Naive thymus-derived CD4-positive, alpha-beta T cell (primary cell): Measurements from ENCODE around the gene CCDC102A. TPM values are rescaled to one million over a fixed set of nuclear protein-coding genes. Genes with fewer than 3 reads are reported as not detected.

ENCODE experiments used
- ATAC-seq: fragments of 150-1000 bp; cut with Tn5 transposase; 2 replicates; pipeline ENCODE4 v1.10.0; 2021; ENCODE audit warnings: mild to moderate bottlenecking, moderate library complexity
- CTCF ChIA-PET: fragments of 350-600 bp; sonication (Branson Sonifier 250); formaldehyde crosslinking; loops from one replicate; lab custom pipeline; 2021; ENCODE audit warnings: antibody characterized with exemption; lab: Charles Lee
- POLR2A ChIA-PET: fragments of 350-600 bp; sonication (Branson Sonifier 250); formaldehyde crosslinking; loops from one replicate; lab custom pipeline; 2021; ENCODE audit warnings: antibody characterized with exemption, inconsistent platforms; lab: Charles Lee
- DNase-seq, 9 donors: peaks; one replicate each; pipeline versions ENCODE4 v3.0.0 to v3.0.0-alpha.2; 2020 to 2022; ENCODE audit warnings: mixed read lengths in 1 of 9
- H3K27ac ChIP-seq: one replicate; pipeline ENCODE4 v1.7.0; 2013; ENCODE audit warnings: mild to moderate bottlenecking, low read depth, low read length, moderate library complexity
- H3K27me3 ChIP-seq, 2 donors: one replicate each; pipeline ENCODE4 v1.7.0; 2013; ENCODE audit warnings: low read length in 2 of 2, mild to moderate bottlenecking in 2 of 2, moderate library complexity in 2 of 2; ENCODE audit not compliant: control insufficient read depth in 2 of 2, insufficient read depth in 2 of 2
- H3K36me3 ChIP-seq, 3 experiments: 1 replicate in 2 of 3; 2 replicates in 1 of 3; pipeline ENCODE4 v1.7.0; 2013; ENCODE audit warnings: low read length in 3 of 3, mild to moderate bottlenecking in 3 of 3, moderate library complexity in 1 of 3; ENCODE audit not compliant: insufficient read depth in 3 of 3, control insufficient read depth in 2 of 3
- H3K4me1 ChIP-seq, 2 donors: one replicate each; pipeline ENCODE4 v1.7.0; 2013; ENCODE audit warnings: low read length in 2 of 2, mild to moderate bottlenecking in 2 of 2, moderate library complexity in 1 of 2; ENCODE audit not compliant: control insufficient read depth in 2 of 2, insufficient read depth in 2 of 2
- H3K4me3 ChIP-seq: 2 replicates; pipeline ENCODE4 v1.7.0; 2013; ENCODE audit warnings: mild to moderate bottlenecking, low read length
- H3K9me3 ChIP-seq, 3 experiments: 1 replicate in 2 of 3; 2 replicates in 1 of 3; pipeline ENCODE4 v1.7.0; 2013; ENCODE audit warnings: low read length in 3 of 3; ENCODE audit not compliant: control insufficient read depth in 2 of 3
- H3K27ac Mint-ChIP-seq, 9 donors: one replicate each; pipeline ENCODE4 v1.8.0; 2020 to 2022; ENCODE audit warnings: mixed read lengths in 9 of 9, mild to moderate bottlenecking in 8 of 9, moderate library complexity in 5 of 9, inconsistent platforms in 2 of 9
- H3K27me3 Mint-ChIP-seq, 5 donors: one replicate each; pipeline ENCODE4 v1.8.0; 2021 to 2022; ENCODE audit warnings: mixed read lengths in 5 of 5, mild to moderate bottlenecking in 1 of 5
- H3K36me3 Mint-ChIP-seq, 5 donors: one replicate each; pipeline ENCODE4 v1.8.0; 2020 to 2022; ENCODE audit warnings: mixed read lengths in 5 of 5, mild to moderate bottlenecking in 3 of 5, inconsistent platforms in 1 of 5
- H3K4me1 Mint-ChIP-seq, 7 donors: one replicate each; pipeline ENCODE4 v1.8.0; 2020 to 2022; ENCODE audit warnings: mixed read lengths in 7 of 7, mild to moderate bottlenecking in 3 of 7, inconsistent platforms in 1 of 7
- H3K4me3 Mint-ChIP-seq, 10 donors: one replicate each; pipeline ENCODE4 v1.8.0; 2020 to 2022; ENCODE audit warnings: mild to moderate bottlenecking in 10 of 10, mixed read lengths in 10 of 10, moderate library complexity in 6 of 10, inconsistent platforms in 2 of 10
- H3K9me3 Mint-ChIP-seq, 11 donors: one replicate each; pipeline ENCODE4 v1.8.0; 2020 to 2022; ENCODE audit warnings: mixed read lengths in 11 of 11, mild to moderate bottlenecking in 4 of 11, inconsistent platforms in 1 of 11, moderate library complexity in 1 of 11
- intact Hi-C, 2 donors: fragments of 100-400 bp; cut with micrococcal nuclease; formaldehyde crosslinking; loops; one replicate each; pipeline ENCODE4 v1.15.1; 2023
- polyA plus RNA-seq, 2 donors: library from polyadenylated mRNA; unstranded; fragments of 300-500 nt; fragmentation: Illumina TruSeq; gene quantifications; one replicate each; pipeline ENCODE4 v1.2.3, GENCODE V29; 2021
- total RNA-seq, 6 experiments: library from RNA in 5 of 6; stranded (reverse) in 5 of 6; gene quantifications; 1 replicate in 5 of 6; 2 replicates in 1 of 6; pipeline ENCODE4 v1.2.3 and lab custom pipeline; 2021 to 2026

Gene CCDC102A
- total and polyA plus RNA-seq, 7 experiments from 2014 or later = 3.0 to 12.7 (median 7.1) TPM

- peaks cover 0 to 44% of the 10 kb centered on the region in 2 donors for H3K4me1 ChIP-seq
- CTCF ChIA-PET = interaction anchor here (0.6 to 3.4 kb wide), 10 partner anchors 9 to 159 kb away, joined by 3 to 47 read pairs (median 6); no protein-coding TSS in a partner anchor
Measured at GRCh38 chr16:57577214-57577613, 40.8 kb upstream of the CCDC102A start.

DNA sequence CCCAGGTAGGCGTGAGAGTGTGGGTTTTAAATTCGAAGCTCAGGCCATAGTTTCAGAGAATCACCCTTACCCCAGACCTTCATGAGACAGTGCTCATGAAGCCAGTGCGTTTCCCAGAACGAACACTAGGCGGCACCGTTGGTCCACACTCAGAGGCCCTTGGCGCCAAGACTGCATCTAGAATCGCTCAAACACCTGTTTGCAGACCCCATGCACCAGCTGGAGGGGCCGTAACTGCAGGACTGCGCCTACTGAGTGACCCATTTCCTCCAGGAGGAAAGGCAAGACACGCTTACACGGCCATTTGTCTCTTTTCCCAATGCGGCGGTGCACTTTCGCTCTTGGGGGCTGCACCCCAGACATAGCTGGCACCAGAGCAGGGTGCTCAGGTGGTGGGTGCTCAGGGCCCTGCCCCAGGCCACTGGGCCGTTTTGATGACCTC lies 40.1 kb upstream of the CCDC102A start:
- H3K4me1 Mint-ChIP-seq = peaks cover 0 to 45% (median 6%) of the 10 kb centered on the region in 7 donors
- H3K4me3 Mint-ChIP-seq = no peak overlapping the region
- no peaks in the 10 kb centered on the region for H3K9me3 Mint-ChIP-seq
- H3K9me3 ChIP-seq = no peaks in the 10 kb centered on the region
- H3K27me3 Mint-ChIP-seq = peaks cover 0 to 6% (median 4%) of the 10 kb centered on the region in 5 donors
- H3K4me3 ChIP-seq = no peak overlapping the region
- ChIA-PET CTCF (interaction anchor here (0.6 to 3.4 kb wide), 17 partner anchors 11 to 442 kb away, joined by 3 to 47 read pairs (median 4); no protein-coding TSS in a partner anchor), POLR2A (interaction anchor here (0.9 to 1.1 kb wide), 2 partner anchors 22 to 425 kb away, joined by 3 read pairs; partner anchors contain the start of gene USB1)
- no peak overlapping the region for H3K27ac ChIP-seq
- H3K27ac Mint-ChIP-seq = peak overlapping the region in 1 of 9 donors; percentile 96
- no peaks in the 10 kb centered on the region for H3K36me3 ChIP-seq
- intact Hi-C loops = loop anchor here (1.0 to 10.0 kb wide), 13 partner anchors 15 to 1181 kb away; partner anchors contain the start of genes KATNB1 (in 2 of the 2), CCDC102A (in 1 of the 2) and ZNF319 (in 1 of the 2)
- peaks cover 0 to 4% (median 0%) of the 10 kb centered on the region in 5 donors for H3K36me3 Mint-ChIP-seq
- DNase-seq = peak; percentile 55 to 83 (median 72)
- peak; percentile 87 for ATAC-seq
- H3K27me3 ChIP-seq = no peaks in the 10 kb centered on the region
- peaks cover 0 to 44% of the 10 kb centered on the region in 2 donors for H3K4me1 ChIP-seq

More at GRCh38 chr16:57577214-57577613, 40.8 kb upstream of the CCDC102A start:
- Histone ChIP-seq H3K9me3 (no peaks in the 10 kb centered on the region), H3K27me3 (no peaks in the 10 kb centered on the region), H3K4me3 (no peak overlapping the region), H3K27ac (no peak overlapping the region), H3K36me3 (no peaks in the 10 kb centered on the region)
- POLR2A ChIA-PET = interaction anchor here (0.6 to 1.1 kb wide), 3 partner anchors 12 to 424 kb away, joined by 3 read pairs; partner anchors contain the start of gene USB1
- Mint-ChIP-seq H3K36me3 (peaks cover 0 to 7% (median 0%) of the 10 kb centered on the region in 5 donors), H3K4me3 (peak overlapping the region in 1 of 10 donors; percentile 33), H3K27ac (peak overlapping the region in 3 of 9 donors; percentile 25 to 96 (median 28)), H3K9me3 (no peaks in the 10 kb centered on the region), H3K4me1 (peaks cover 0 to 47% (median 6%) of the 10 kb centered on the region in 7 donors), H3K27me3 (peaks cover 0 to 6% (median 4%) of the 10 kb centered on the region in 5 donors)
- ATAC-seq (no peak), DNase-seq (no peak)
- intact Hi-C loops = loop anchor here (2.0 to 10.0 kb wide), 6 partner anchors 40 to 1180 kb away; partner anchors contain the start of genes CCDC102A (in 1 of the 2) and KATNB1 (in 1 of the 2)

- no peak overlapping the region for H3K4me3 Mint-ChIP-seq
- H3K27me3 ChIP-seq = no peaks in the 10 kb centered on the region
- ATAC-seq (no peak), DNase-seq (no peak)
- H3K4me1 ChIP-seq = peaks cover 0 to 44% of the 10 kb centered on the region in 2 donors
- no peaks in the 10 kb centered on the region for H3K9me3 ChIP-seq
- peaks cover 0 to 6% (median 4%) of the 10 kb centered on the region in 5 donors for H3K27me3 Mint-ChIP-seq
- no peaks in the 10 kb centered on the region for H3K36me3 ChIP-seq
- no peaks in the 10 kb centered on the region for H3K9me3 Mint-ChIP-seq
- ChIA-PET CTCF (interaction anchor here (0.6 to 3.4 kb wide), 15 partner anchors 10 to 443 kb away, joined by 3 to 47 read pairs (median 4); no protein-coding TSS in a partner anchor), POLR2A (interaction anchor here (1.1 kb wide), 1 partner anchor 425 kb away, joined by 3 read pairs; the partner anchor contains the start of gene USB1)
- peaks cover 0 to 4% (median 0%) of the 10 kb centered on the region in 5 donors for H3K36me3 Mint-ChIP-seq
- H3K4me3 ChIP-seq = no peak overlapping the region
- H3K4me1 Mint-ChIP-seq = peaks cover 0 to 45% (median 6%) of the 10 kb centered on the region in 7 donors
- H3K27ac ChIP-seq = no peak overlapping the region
- H3K27ac Mint-ChIP-seq = peak overlapping the region in 1 of 9 donors; percentile 96
- intact Hi-C loops = loop anchor here (1.0 to 10.0 kb wide), 13 partner anchors 16 to 1182 kb away; partner anchors contain the start of genes KATNB1 (in 2 of the 2), CCDC102A (in 1 of the 2) and ZNF319 (in 1 of the 2)
Measured at GRCh38 chr16:57575468-57576277, 39.3 kb upstream of the CCDC102A start.

DNA sequence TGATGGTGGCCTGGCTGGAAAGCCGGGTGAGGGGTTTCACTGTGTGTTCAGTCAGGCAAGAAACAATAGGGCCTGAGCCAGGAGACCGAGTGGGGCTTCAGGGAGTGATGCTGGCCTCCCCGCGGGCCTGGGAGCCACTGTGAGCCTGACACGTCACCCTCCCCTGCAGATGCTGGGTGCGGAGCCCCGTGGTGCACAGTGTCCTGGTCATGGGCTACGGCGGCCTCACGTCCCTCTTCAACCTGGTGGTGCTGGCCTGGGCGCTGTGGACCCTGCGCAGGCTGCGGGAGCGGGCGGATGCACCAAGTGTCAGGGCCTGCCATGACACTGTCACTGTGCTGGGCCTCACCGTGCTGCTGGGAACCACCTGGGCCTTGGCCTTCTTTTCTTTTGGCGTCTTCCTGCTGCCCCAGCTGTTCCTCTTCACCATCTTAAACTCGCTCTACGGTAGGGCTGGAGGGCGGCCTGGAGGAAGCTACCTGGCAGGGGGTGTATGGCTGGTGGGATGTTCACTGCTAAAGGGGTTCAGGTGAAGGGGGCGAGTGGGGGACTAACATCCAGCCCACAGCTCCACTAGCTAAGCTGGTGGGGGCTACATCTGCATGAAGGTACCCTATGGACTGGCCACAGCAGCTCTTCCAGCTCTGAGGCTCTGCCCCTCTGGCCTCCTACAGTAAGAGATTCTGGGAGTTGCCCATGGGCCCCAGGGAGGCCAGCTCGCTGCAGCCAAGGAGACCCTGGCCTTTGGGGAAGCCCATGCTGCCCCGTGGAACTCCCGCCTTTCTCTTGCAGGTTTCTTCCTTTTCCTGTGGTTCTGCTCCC lies 38.5 kb upstream of the CCDC102A start:
- ATAC-seq (no peak), DNase-seq (no peak)
- Histone ChIP-seq H3K27me3 (no peaks in the 10 kb centered on the region), H3K27ac (no peak overlapping the region), H3K36me3 (peaks cover 0 to 3% (median under 1%) of the 10 kb centered on the region in 3 experiments), H3K9me3 (no peaks in the 10 kb centered on the region), H3K4me3 (no peak overlapping the region), H3K4me1 (peaks cover 0 to 36% of the 10 kb centered on the region in 2 donors)
- Mint-ChIP-seq H3K9me3 (peaks cover 0 to 3% (median 0%) of the 10 kb centered on the region in 11 donors), H3K4me3 (no peak overlapping the region), H3K27ac (no peak overlapping the region), H3K4me1 (peaks cover 0 to 45% (median 6%) of the 10 kb centered on the region in 7 donors), H3K36me3 (peaks cover 0 to 8% (median under 1%) of the 10 kb centered on the region in 5 donors), H3K27me3 (peaks cover 0 to 6% (median 0%) of the 10 kb centered on the region in 5 donors)
- intact Hi-C loops = loop anchor here (5.0 to 10.0 kb wide), 3 partner anchors 162 to 1182 kb away; partner anchors contain the start of gene KATNB1 (in 1 of the 2)
- CTCF ChIA-PET = interaction anchor here (1.0 to 3.4 kb wide), 7 partner anchors 23 to 162 kb away, joined by 3 to 47 read pairs (median 5); no protein-coding TSS in a partner anchor
- POLR2A ChIA-PET = no interaction called here

DNA sequence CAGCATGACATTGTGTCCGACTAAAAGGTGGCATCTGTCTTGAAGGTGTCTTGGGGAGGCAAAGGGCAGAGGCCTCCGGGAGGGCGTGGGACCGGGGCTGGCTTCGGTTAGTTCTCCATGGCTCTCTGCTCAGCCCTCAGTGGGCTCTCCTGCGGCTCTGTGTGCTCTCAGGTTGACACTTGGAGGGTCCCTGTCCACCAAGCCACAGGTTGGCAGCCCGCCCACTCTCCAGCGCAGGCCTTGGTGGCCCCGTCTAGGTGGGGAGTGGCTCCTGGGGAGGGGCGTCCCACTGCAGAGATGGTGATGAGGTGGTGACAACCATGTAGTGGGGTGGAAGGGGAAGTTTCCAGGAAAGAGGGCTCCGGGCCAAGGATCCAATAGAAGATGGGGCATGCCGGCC lies 37.7 kb upstream of the CCDC102A start:
- Mint-ChIP-seq H3K27ac (no peak overlapping the region), H3K9me3 (peaks cover 0 to 10% (median 0%) of the 10 kb centered on the region in 11 donors), H3K4me3 (no peak overlapping the region), H3K4me1 (peaks cover 0 to 41% (median 6%) of the 10 kb centered on the region in 7 donors), H3K36me3 (peaks cover 0 to 14% (median 8%) of the 10 kb centered on the region in 5 donors), H3K27me3 (peaks cover 0 to 5% (median 0%) of the 10 kb centered on the region in 5 donors)
- ChIA-PET CTCF (interaction anchor here (0.6 to 3.4 kb wide), 2 partner anchors 37 to 75 kb away, joined by 3 to 47 read pairs; no protein-coding TSS in a partner anchor), POLR2A (no interaction called here)
- ATAC-seq (no peak), DNase-seq (no peak)
- H3K4me1 ChIP-seq = peaks cover 0 to 28% of the 10 kb centered on the region in 2 donors
- H3K36me3 ChIP-seq = peaks cover 0 to 8% (median 4%) of the 10 kb centered on the region in 3 experiments
- H3K9me3 ChIP-seq = no peaks in the 10 kb centered on the region
- intact Hi-C loops = loop anchor here (10.0 kb wide), 1 partner anchor 321 kb away; no protein-coding TSS in a partner anchor
- no peak overlapping the region for H3K4me3 ChIP-seq
- no peak overlapping the region for H3K27ac ChIP-seq
- H3K27me3 ChIP-seq = no peaks in the 10 kb centered on the region
